GM18909 (cell line): ENCODE measurements around the gene PDS5B.
A peak's percentile ranks its signal among the peaks of the same experiment; 100 is the strongest.

Experiments used
- ATAC-seq: cut with Tn5 transposase; IDR thresholded peaks from one replicate; pipeline ENCODE4 v1.9.1; 2021; ENCODE audit warnings: mild to moderate bottlenecking; ENCODE audit not compliant: unreplicated experiment, poor library complexity

PDS5B gene

GRCh38 chr13:32589471-32589870 lies 3.2 kb downstream of the PDS5B start:
- ATAC-seq: no peak

DNA sequence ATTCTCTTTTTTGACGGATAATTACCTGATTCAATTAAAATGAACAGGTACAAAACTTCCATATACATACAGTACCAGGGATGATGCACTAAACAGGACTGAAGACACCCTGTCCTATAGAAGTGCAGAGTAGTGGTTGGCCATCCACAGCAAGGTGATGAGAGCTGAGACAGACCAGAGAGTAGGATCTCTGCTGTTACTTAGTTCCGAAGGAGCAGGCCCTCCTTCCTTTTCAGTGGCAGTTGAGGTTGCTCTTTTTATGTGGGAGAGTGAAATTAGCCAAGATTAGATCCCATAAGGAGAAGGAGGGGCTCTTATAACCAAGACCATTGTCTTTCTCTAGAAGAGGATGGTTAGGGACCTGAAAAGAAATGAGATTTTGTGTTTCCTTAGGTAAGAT lies 4.0 kb downstream of the PDS5B start:
- no peak for ATAC-seq

- no peak for ATAC-seq
Observed at GRCh38 chr13:32592082-32592481, 5.8 kb downstream of the PDS5B start.

DNA sequence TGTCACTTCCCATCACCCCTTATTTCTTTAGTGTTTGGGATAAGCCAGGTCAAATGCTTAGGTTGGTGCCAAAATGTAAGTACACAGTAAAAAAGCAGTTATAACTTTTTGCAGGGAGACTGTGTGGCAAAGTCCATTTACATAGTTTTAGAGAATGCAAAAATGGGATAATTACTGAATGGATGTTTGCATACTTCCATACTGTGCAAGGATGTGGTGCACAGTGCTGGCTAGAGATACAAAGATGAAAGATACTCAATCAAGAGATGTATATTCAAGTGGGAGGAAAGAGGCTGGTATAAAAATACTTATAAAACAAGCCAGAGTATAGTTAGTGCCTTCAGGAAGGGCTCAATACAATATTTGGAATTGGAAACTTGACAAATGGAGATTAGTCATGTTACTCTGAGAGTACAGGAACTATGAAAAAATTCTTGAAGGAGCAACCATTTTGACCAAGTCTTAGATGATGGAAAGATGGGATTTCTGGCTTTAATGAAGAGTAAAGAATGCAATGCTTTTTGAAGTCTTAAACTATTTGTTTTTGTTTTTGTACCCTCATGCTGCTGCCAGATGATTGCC lies 8.0 kb downstream of the PDS5B start:
- ATAC-seq: no peak

- no peak for ATAC-seq
Observed at GRCh38 chr13:32595306-32595705, 9.1 kb downstream of the PDS5B start.

- no peak for ATAC-seq
Observed at GRCh38 chr13:32600890-32601289, 14.6 kb downstream of the PDS5B start.

DNA sequence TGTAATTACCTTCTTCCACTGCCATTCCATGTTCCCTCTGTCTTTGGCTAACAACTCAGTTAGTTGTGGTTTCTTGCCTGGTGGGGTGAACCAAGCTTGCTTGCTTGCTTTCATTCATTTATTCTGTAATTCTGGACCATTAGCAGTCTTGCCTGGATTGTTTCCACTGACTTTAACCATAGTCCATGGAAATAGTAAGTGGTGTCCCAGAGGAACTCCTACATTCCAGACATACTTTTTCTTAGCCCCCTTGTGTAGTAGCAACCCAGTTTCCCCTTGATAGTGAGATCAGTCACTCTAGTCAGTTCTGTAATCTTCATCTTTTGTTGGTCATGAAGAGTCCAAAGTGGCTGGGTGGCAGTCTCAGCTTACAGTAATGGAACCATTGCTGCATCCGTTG lies 23.2 kb downstream of the PDS5B start:
- ATAC-seq: no peak

DNA sequence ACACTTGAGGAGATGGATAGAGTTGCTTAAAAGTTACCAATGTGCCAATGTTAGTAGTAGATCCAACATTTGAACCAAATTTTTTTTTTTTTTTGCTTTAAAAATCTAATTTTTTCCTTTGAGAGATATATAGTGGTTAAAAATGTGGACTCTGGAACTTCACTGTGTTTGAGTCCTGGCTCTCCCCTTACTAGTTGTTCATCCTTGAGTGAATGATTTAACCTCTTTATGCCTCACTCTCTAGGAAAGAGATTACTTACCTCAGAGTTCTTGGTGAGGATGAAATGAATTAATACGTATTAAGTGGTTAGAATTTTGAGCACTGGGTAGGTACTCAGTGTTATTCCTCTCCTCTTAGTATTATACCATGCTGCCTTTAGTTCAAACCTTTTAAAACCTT lies 24.3 kb downstream of the PDS5B start:
- ATAC-seq: no peak

GRCh38 chr13:32610977-32611376 lies 24.7 kb downstream of the PDS5B start:
- no peak for ATAC-seq

DNA sequence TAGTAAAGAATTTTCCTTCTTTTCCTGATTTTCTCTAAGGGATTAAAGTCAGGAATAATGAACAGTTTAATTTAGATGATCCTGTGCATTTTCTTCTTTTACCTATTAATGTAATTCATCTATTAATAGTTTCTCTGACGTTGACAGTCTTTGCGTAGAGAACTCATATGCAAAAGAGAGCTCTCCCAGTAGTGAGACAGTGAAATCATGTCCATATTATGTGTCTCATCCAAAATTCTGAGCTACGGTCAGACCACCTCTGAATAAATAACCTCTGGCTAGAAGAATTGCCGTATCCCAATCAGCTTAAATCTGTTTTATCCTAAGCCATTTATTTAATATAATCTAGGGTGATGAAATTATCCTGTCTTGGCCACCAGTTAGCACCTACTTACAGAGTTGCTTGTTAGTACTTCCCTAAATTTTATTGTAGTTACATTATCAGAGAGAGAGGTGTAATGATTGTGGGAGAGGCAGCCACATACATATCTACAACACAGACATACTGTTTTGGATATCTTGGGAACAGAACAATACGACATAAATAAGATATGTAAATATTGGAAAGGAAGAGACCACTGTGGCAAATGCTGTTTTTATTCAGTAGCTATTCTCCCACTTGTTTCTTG lies 30.7 kb downstream of the PDS5B start:
- ATAC-seq: no peak

DNA sequence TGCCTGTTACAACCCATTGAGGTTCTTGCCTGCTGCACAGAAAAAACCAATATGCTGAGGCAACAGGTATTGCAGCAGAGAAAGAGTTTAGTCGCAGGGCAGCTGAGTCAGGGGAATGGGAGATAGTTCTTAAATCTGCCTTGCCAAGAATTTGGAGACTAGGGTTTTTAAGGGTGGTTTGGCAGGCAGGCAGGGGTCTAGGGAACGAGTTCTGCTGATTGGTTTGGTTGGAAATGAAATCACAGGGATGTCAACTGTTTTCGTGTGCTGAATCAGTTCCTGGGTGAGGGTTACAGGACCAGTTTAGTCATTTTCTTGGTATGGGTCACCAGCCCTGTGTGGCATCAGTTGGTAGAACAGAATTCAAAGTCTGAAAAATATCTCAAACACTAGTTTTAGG lies 36.6 kb downstream of the PDS5B start:
- ATAC-seq: no peak

- ATAC-seq: no peak
Observed at GRCh38 chr13:32624441-32624840, 38.2 kb downstream of the PDS5B start.

DNA sequence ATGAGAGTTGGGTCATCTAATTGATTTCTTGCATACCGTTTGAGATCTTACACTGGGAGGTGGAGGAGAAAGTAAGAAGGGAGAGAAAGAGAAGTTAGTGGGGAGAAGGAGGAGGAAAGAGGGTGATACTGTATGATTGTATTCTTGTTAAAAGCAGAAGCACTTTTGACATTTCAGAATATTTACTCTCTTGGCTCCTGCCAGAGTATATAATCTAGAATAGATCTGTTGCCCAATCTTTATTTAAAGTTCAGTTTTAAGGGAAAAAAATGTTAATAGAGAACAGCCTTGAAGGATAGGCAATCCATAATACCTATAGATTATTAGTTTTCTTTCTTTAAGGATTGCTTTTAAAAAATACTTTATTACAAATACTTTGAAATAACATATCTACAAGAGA lies 41.5 kb downstream of the PDS5B start:
- ATAC-seq: no peak

GRCh38 chr13:32629313-32629712 lies 43.1 kb downstream of the PDS5B start:
- ATAC-seq: no peak

- no peak for ATAC-seq
Observed at GRCh38 chr13:32629866-32630265, 43.6 kb downstream of the PDS5B start.

DNA sequence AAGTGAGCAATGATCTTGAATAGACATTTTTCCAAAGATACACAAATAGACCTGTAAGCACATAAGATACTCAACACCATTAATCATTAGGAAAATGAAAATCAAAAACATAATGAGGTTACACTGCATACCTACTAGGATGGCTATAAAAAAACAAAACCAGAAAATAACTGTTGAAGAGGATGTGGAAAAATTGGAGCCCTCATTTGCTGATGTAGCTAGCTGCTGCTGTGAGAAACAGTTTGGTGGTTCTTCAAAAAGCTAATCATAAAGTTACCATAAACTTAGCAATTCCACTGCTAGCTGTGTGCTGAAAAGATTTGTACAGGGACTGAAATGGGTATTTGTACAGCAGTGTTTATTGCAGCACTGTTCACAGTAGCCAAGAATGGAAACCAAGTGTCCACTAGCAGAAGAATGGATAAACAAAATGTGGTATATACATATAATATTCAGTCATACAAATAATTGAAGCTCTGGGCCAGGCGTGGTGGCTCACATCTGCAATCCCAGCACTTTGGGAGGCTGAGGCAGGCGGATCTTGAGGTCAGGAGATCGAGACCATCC lies 46.2 kb downstream of the PDS5B start:
- ATAC-seq: no peak

- ATAC-seq: no peak
Observed at GRCh38 chr13:32636711-32637110, 50.5 kb downstream of the PDS5B start.

GRCh38 chr13:32638739-32639138 lies 52.5 kb downstream of the PDS5B start:
- no peak for ATAC-seq

DNA sequence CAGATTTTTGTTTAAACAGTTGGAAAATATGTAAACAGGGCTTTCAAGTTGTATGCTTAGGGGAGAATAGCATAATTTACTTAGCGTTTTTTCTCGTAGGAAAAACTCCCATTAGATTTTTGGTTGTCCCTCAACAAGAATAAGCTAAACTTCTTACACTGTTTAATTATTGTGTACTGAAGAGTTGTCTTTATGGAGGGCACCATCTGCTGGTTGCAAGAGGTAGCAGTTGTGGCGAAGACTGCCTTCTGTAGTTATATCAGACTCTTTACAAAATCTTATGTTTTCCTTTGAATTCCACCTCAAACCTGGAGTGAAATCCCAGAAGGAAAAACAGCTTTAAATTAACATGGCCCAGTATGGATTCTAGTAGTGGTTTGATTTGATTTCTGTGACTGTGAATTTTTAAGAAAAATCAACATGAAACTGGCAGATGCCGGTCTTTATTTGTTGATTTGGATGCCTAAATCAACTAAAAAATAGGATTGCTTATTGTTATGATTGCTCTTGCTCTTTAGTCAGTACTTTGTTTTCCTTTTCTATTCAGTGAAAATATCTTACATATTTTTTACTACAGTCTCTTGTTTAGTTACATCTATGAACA lies 53.4 kb downstream of the PDS5B start:
- peak; percentile 81 for ATAC-seq

GRCh38 chr13:32642316-32642715 lies 56.1 kb downstream of the PDS5B start:
- ATAC-seq: no peak

- no peak for ATAC-seq
Observed at GRCh38 chr13:32642858-32643257, 56.6 kb downstream of the PDS5B start.

DNA sequence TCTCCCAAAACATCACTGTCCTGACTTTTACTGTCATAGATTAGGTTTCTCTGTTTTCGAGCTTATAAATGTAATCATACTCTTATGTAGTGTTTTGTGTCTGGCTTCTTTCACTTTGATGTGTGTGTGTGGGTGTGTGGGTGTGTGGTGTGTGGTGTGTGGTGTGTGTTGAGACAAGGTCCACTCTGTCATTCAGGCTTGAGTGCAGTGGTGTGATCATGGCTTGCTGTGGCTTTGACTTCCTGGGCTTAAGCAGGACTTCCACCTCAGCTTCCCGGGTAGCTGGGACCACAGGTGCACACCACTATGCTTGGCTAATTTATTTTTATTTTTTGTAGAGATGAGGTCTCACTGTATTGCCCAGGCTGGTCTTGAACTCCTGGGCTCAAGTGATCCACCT lies 59.6 kb downstream of the PDS5B start:
- no peak for ATAC-seq
